Nephron progenitor cell (in vitro differentiated cells): ENCODE data around the gene PPP1R37.

Source experiments
- DNase-seq: peaks from one replicate; pipeline ENCODE4 v3.0.0; 2021
- H3K27ac Mint-ChIP-seq: 2 replicates; pipeline ENCODE4 v1.8.0; 2021; ENCODE audit warnings: mild to moderate bottlenecking, moderate library complexity, mixed read lengths
- H3K27me3 Mint-ChIP-seq: 2 replicates; pipeline ENCODE4 v1.8.0; 2021; ENCODE audit warnings: mild to moderate bottlenecking, low read depth, mixed read lengths; ENCODE audit not compliant: poor library complexity
- H3K36me3 Mint-ChIP-seq: 2 replicates; pipeline ENCODE4 v1.8.0; 2021; ENCODE audit warnings: low read depth, mixed read lengths
- H3K4me1 Mint-ChIP-seq: 2 replicates; pipeline ENCODE4 v1.8.0; 2021; ENCODE audit warnings: mixed read lengths
- H3K4me3 Mint-ChIP-seq: 2 replicates; pipeline ENCODE4 v1.8.0; 2021; ENCODE audit warnings: mild to moderate bottlenecking, moderate library complexity, mixed read lengths
- H3K9me3 Mint-ChIP-seq: 2 replicates; pipeline ENCODE4 v1.8.0; 2021; ENCODE audit warnings: mild to moderate bottlenecking, moderate library complexity, mixed read lengths
- TF ChIP-seq, protein P1 (sequence below): fragments of 200-600 bp; sonication (generic); IDR thresholded peaks from 2 replicates; pipeline ENCODE4 v1.5.0; 2021; ENCODE audit warnings: antibody characterized with exemption

Gene PPP1R37, protein sequence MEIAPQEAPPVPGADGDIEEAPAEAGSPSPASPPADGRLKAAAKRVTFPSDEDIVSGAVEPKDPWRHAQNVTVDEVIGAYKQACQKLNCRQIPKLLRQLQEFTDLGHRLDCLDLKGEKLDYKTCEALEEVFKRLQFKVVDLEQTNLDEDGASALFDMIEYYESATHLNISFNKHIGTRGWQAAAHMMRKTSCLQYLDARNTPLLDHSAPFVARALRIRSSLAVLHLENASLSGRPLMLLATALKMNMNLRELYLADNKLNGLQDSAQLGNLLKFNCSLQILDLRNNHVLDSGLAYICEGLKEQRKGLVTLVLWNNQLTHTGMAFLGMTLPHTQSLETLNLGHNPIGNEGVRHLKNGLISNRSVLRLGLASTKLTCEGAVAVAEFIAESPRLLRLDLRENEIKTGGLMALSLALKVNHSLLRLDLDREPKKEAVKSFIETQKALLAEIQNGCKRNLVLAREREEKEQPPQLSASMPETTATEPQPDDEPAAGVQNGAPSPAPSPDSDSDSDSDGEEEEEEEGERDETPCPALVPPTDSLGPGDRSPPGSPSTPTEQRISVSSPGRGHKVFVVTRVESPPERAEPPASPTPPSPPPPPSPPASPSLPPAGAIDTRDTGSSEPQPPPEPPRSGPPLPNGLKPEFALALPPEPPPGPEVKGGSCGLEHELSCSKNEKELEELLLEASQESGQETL

DNA sequence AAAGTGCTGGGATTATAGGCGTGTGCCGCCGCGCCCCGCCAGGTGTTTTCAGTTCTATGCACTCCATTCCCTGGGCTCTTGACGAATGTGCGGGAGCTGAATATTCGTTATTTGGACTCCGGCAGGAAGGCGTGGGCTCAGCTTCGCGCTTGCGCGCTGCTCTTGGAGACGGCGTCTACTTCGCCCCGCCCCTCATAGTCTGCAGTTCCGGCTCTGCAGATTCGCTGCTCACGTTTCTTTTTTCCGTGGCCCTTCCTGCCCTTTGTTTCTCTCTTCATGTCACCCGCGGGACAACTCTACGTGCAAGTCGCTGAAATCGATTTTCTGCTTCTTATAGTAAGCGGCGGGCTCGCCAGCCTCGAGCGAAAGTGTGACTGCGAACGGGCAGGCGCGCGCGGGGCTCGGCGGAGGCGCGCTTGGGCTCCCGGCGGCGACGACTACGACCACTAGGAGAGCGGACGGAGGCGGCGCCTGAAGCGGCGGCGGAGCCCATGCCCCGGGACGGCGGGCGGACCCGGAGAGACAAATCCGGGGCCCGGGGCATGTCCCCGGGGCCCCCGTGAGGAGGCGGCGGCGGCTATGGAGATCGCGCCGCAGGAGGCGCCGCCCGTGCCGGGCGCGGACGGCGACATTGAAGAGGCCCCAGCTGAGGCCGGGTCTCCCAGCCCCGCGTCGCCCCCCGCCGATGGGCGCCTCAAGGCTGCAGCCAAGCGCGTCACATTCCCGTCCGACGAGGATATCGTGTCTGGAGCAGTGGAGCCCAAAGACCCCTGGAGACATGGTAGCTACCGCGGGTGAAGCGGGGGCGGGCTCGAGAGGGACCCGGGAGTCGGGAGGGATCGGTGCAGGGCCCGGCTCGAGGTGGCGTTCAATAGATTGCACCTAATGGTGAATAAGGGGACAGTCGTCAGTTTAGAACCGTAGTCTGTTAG, at the start of gene PPP1R37:
Gene PPP1R37 (plus strand): TSS at position 433 of the 932 bp plus-strand sequence. CDS start 147 bp downstream, at position 580.
- peaks cover 65% of the 10 kb centered on the region for H3K4me1 Mint-ChIP-seq
- no peaks in the 10 kb centered on the region for H3K9me3 Mint-ChIP-seq
- H3K4me3 Mint-ChIP-seq, result peak within 1 kb of the TSS; percentile 98
- TF ChIP-seq, protein P1, sequence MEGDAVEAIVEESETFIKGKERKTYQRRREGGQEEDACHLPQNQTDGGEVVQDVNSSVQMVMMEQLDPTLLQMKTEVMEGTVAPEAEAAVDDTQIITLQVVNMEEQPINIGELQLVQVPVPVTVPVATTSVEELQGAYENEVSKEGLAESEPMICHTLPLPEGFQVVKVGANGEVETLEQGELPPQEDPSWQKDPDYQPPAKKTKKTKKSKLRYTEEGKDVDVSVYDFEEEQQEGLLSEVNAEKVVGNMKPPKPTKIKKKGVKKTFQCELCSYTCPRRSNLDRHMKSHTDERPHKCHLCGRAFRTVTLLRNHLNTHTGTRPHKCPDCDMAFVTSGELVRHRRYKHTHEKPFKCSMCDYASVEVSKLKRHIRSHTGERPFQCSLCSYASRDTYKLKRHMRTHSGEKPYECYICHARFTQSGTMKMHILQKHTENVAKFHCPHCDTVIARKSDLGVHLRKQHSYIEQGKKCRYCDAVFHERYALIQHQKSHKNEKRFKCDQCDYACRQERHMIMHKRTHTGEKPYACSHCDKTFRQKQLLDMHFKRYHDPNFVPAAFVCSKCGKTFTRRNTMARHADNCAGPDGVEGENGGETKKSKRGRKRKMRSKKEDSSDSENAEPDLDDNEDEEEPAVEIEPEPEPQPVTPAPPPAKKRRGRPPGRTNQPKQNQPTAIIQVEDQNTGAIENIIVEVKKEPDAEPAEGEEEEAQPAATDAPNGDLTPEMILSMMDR, result no peak
- peaks cover 29% of the 10 kb centered on the region for H3K36me3 Mint-ChIP-seq
- DNase-seq, result peak; percentile 89
- H3K27me3 Mint-ChIP-seq, result peaks cover 3% of the 10 kb centered on the region
- H3K27ac Mint-ChIP-seq, result peak within 1 kb of the TSS; percentile 100

GRCh38 chr19:45045671-45046353, 47.2 kb upstream of the PPP1R37 start:
- no peaks in the 10 kb centered on the region for H3K9me3 Mint-ChIP-seq
- peaks cover 30% of the 10 kb centered on the region for H3K36me3 Mint-ChIP-seq
- no peak for DNase-seq
- H3K4me3 Mint-ChIP-seq, result no peak overlapping the region
- peak overlapping the region; percentile 91 for H3K27ac Mint-ChIP-seq
- H3K27me3 Mint-ChIP-seq, result no peaks in the 10 kb centered on the region
- peaks cover 10% of the 10 kb centered on the region for H3K4me1 Mint-ChIP-seq
- TF ChIP-seq, protein P1, result no peak

- TF ChIP-seq, protein P1, result no peak
- Mint-ChIP-seq H3K27me3 (no peaks in the 10 kb centered on the region), H3K4me1 (peaks cover 6% of the 10 kb centered on the region), H3K9me3 (no peaks in the 10 kb centered on the region), H3K4me3 (no peak overlapping the region), H3K36me3 (peaks cover 26% of the 10 kb centered on the region), H3K27ac (peak overlapping the region; percentile 91)
- DNase-seq, result no peak
Measured at GRCh38 chr19:45046355-45046754, 46.6 kb upstream of the PPP1R37 start.

DNA sequence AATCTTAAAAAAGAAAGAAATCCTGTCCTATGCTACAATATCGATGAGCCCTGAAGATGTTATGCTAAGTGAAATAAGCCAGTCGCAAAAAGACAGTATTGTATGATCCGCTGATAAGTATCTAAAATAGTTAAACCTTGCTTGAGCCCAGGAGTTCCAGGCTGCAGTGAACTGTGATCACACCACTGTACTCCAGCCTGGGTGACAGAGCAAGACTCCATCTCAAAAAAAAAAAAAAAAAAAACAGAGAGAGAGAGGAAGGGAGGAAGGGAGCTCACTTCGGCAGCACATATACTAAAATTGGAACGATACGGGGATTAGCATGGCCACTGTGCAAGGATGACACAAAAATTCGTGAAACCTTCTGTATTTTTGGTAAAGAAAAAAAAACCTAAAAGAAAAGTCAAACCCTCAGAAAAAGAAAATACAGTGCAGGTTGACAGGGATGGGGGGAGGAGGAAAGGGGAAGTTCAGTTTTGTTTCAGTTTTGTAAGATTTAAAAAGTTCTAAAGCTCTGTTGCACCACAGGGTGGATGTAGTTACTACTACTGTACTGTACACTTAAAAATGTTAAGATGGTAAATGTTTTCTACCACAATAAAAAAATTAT, 45.7 kb upstream of the PPP1R37 start:
- H3K27me3 Mint-ChIP-seq, result no peaks in the 10 kb centered on the region
- peaks cover 23% of the 10 kb centered on the region for H3K36me3 Mint-ChIP-seq
- no peak overlapping the region for H3K4me3 Mint-ChIP-seq
- DNase-seq, result no peak
- TF ChIP-seq, protein P1, result no peak
- H3K9me3 Mint-ChIP-seq, result no peaks in the 10 kb centered on the region
- no peaks in the 10 kb centered on the region for H3K4me1 Mint-ChIP-seq
- peak overlapping the region; percentile 43 for H3K27ac Mint-ChIP-seq
